Karpas-422 (cell line): ENCODE results near the gene FBRSL1. TPM values are rescaled to one million over a fixed set of nuclear protein-coding genes. Genes with fewer than 3 reads are reported as not detected.

Source experiments
- DNase-seq: peaks from one replicate; pipeline ENCODE4 v3.0.0-alpha.2; 2015
- H2AFZ ChIP-seq: fragments of 200-600 bp; sonication (generic); 2 replicates; pipeline ENCODE4 v1.6.1; 2014; ENCODE audit warnings: antibody characterized with exemption, low read length, mixed read lengths
- H3K27ac ChIP-seq: fragments of 200-600 bp; sonication (generic); 2 replicates; pipeline ENCODE4 v1.5.1; 2014; ENCODE audit warnings: mild to moderate bottlenecking, low read length, moderate library complexity
- H3K27me3 ChIP-seq: fragments of 200-600 bp; sonication (generic); 2 replicates; pipeline ENCODE4 v1.6.1; 2014; ENCODE audit warnings: low read length, mixed read lengths
- H3K36me3 ChIP-seq: fragments of 200-600 bp; sonication (generic); 2 replicates; pipeline ENCODE4 v1.6.1; 2014; ENCODE audit warnings: low read length, mixed read lengths; ENCODE audit not compliant: insufficient read depth
- H3K4me1 ChIP-seq: fragments of 200-600 bp; sonication (generic); 2 replicates; pipeline ENCODE4 v1.6.1; 2014; ENCODE audit warnings: mild to moderate bottlenecking, low read length, mixed read lengths
- H3K4me2 ChIP-seq: fragments of 200-600 bp; sonication (generic); 2 replicates; pipeline ENCODE4 v1.6.1; 2014; ENCODE audit warnings: low read length, low read depth, mild to moderate bottlenecking; ENCODE audit not compliant: poor library complexity, severe bottlenecking
- H3K4me3 ChIP-seq: fragments of 200-600 bp; sonication (generic); 2 replicates; pipeline ENCODE4 v1.5.1; 2014; ENCODE audit warnings: mild to moderate bottlenecking, antibody characterized with exemption, low read length, mixed read lengths
- H3K79me2 ChIP-seq: fragments of 200-600 bp; sonication (generic); 2 replicates; pipeline ENCODE4 v1.6.1; 2014; ENCODE audit warnings: mild to moderate bottlenecking, low read length, mixed read lengths
- H3K9ac ChIP-seq: fragments of 200-600 bp; sonication (generic); 2 replicates; pipeline ENCODE4 v1.6.0; 2014; ENCODE audit warnings: low read length
- H3K9me2 ChIP-seq: fragments of 200-600 bp; sonication (generic), shearing (Covaris generic); replicated peaks from 2 replicates; pipeline ENCODE4 v1.6.0; 2014; ENCODE audit warnings: mild to moderate bottlenecking, low read length, moderate library complexity; ENCODE audit not compliant: insufficient read depth
- H3K9me3 ChIP-seq: fragments of 300-700, 200-600 bp; sonication (generic); 2 replicates; pipeline ENCODE4 v1.6.1; 2014; ENCODE audit warnings: low read length, mixed read lengths
- H4K20me1 ChIP-seq: fragments of 200-600 bp; sonication (generic); 2 replicates; pipeline ENCODE4 v1.6.1; 2014; ENCODE audit warnings: mild to moderate bottlenecking, antibody characterized with exemption, low read length, low read depth; ENCODE audit not compliant: insufficient read depth
- total RNA-seq: library from RNA; depleted of rRNA; stranded (reverse); fragments of >200 nt; shearing (Covaris generic); gene quantifications from 2 replicates; pipeline ENCODE4 v1.2.3, GENCODE V29; 2014; ENCODE audit warnings: low replicate concordance

Gene FBRSL1
- total RNA-seq, 1 experiment from 2014 or later = 4.0 TPM

DNA sequence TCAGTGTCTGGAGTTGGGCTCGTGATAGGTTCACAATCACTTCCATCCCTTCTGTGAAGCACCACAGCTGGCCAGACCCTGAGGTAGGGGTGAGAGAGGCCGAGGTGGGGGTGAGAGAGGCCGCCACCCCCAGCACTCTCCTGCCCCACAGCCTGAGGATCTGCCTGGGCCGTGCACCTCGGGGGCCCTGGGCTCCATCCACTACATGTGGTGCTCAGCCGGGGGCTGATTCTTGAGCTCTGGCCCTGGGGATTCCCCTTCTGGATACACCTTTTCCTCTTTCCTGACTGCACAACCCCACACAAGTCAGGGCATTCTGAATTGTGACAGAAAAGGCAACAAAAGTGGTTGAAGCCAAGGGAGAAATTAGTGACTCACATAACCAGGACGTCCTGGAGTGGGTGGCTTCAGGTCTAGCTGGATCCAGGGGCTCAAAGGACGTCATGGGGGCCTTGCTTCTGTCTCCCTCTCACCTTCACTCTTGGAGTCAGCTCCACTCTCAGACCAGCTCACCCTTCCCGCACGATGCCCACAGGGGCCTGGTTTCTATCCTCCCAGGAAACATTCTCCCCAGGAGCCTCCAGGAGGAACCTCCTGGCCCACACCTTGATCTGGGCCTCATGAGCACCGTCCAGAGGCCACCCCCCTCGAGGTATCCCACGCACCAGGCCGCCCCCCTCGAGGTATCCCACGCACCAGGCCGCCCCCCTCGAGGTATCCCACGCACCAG, 12.1 kb upstream of the FBRSL1 start:
- no peaks in the 10 kb centered on the region for H3K79me2 ChIP-seq
- H3K27me3 ChIP-seq = no peaks in the 10 kb centered on the region
- H3K4me2 ChIP-seq = no peak overlapping the region
- no peak overlapping the region for H3K4me3 ChIP-seq
- H3K27ac ChIP-seq = no peak overlapping the region
- no peaks in the 10 kb centered on the region for H3K36me3 ChIP-seq
- H4K20me1 ChIP-seq = no peaks in the 10 kb centered on the region
- no peaks in the 10 kb centered on the region for H3K4me1 ChIP-seq
- H3K9me3 ChIP-seq = no peaks in the 10 kb centered on the region
- H2AFZ ChIP-seq = no peak overlapping the region
- no peak overlapping the region for H3K9ac ChIP-seq
- no peak for DNase-seq
- H3K9me2 ChIP-seq = no peaks in the 10 kb centered on the region

DNA sequence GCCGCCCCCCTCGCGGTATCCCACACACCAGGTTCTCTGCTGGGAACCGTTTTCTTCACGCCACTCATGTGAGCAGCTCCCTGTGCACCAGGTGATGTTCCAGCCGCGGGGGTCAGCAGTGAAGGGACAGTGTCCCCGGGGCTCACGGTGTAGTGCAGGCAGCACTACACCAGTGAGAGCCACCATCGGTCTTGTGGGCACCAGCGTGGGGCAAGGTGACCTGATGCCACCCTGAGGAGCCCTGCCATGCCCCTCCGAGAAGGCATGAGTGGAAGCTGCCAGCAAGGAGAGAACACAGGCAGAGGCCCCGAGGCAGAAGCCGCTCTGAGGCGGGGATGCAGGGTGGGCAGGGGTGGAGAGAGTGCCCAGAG, 11.5 kb upstream of the FBRSL1 start:
- no peak overlapping the region for H3K9ac ChIP-seq
- H2AFZ ChIP-seq = no peak overlapping the region
- H3K27ac ChIP-seq = no peak overlapping the region
- no peak overlapping the region for H3K4me3 ChIP-seq
- H4K20me1 ChIP-seq = no peaks in the 10 kb centered on the region
- no peaks in the 10 kb centered on the region for H3K79me2 ChIP-seq
- DNase-seq = no peak
- no peaks in the 10 kb centered on the region for H3K36me3 ChIP-seq
- no peaks in the 10 kb centered on the region for H3K9me3 ChIP-seq
- H3K27me3 ChIP-seq = no peaks in the 10 kb centered on the region
- no peaks in the 10 kb centered on the region for H3K4me1 ChIP-seq
- H3K4me2 ChIP-seq = no peak overlapping the region
- no peaks in the 10 kb centered on the region for H3K9me2 ChIP-seq

DNA sequence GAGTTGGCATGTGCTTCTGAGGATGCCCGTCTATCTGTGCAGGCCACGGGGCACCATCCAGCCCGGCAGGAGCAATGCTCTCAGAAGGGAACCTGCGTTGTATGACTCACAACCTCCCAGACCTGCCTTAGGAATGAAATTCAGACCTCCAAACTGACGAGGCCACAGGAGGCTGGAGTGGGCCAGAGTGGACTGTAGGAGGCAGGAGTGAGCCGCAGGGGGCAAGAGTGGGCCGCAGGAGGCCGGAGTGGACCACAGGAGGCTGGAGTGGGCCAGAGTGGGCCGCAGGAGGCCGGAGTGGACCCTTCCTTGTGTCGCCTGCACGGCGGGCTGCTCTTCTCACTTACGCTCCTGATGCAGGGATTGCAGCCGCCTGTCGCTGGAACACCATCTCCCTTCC, 11.1 kb upstream of the FBRSL1 start:
- H3K9ac ChIP-seq = no peak overlapping the region
- no peaks in the 10 kb centered on the region for H4K20me1 ChIP-seq
- no peak overlapping the region for H3K4me2 ChIP-seq
- H3K27me3 ChIP-seq = no peaks in the 10 kb centered on the region
- no peak overlapping the region for H3K27ac ChIP-seq
- H3K4me3 ChIP-seq = no peak overlapping the region
- DNase-seq = no peak
- H3K9me3 ChIP-seq = no peaks in the 10 kb centered on the region
- H3K36me3 ChIP-seq = no peaks in the 10 kb centered on the region
- H2AFZ ChIP-seq = no peak overlapping the region
- no peaks in the 10 kb centered on the region for H3K9me2 ChIP-seq
- H3K4me1 ChIP-seq = no peaks in the 10 kb centered on the region
- H3K79me2 ChIP-seq = no peaks in the 10 kb centered on the region

DNA sequence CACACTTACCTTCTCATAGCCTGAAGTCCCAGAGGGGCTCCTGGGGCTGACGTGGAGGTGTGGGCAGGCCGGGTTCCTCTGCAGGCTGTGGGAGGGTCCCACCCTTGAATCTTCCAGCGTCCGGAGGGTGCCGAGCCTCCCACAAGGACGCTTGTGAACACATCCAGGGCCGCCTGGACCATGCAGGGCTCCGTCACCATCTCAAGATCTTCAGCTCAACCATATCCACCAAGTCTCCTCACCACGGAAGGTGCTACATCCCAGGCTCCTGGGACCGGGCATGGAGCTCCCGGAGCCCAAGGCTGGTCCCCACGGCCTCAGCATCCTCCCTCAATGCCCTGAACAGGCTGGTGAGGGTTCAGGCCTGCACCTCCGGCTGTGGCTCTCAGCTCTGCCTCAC, 10.7 kb upstream of the FBRSL1 start:
- DNase-seq = no peak
- no peaks in the 10 kb centered on the region for H3K4me1 ChIP-seq
- H3K9me2 ChIP-seq = no peaks in the 10 kb centered on the region

DNA sequence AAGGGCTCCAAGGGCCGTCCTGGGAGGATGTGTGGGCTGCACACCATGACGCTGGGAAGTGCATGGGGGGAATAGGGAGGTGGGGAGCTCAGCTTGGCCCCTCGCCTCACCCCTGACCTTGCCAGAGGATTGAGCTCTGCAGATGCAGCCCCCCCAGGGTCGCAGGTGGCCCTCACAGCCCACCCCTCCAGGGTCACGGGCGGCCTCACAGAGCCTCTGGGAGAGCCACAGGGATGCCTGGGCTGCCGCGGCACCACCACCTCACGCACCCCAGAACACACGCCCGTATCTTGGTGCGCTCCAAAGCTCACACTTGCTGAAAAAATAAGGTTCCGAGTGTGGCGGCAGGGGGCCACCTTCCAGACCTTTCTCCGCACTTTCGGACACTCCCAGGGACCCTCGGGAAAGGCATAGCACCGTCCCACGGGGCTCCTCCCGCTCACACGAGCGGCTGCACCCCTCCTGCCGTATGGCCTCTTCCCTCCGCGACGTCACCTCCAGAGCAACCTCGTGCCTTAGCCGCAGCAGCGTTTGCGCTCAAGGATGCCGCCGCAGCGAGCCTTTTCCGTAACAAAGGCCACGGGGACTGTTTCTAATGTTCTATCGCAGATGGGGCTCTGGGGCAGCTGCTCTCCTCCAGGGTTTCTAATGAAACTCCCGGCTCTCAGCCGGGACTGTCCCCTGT, 9.9 kb upstream of the FBRSL1 start:
- no peaks in the 10 kb centered on the region for H3K9me3 ChIP-seq
- no peaks in the 10 kb centered on the region for H3K36me3 ChIP-seq
- no peaks in the 10 kb centered on the region for H3K27me3 ChIP-seq
- no peaks in the 10 kb centered on the region for H3K79me2 ChIP-seq
- H3K4me3 ChIP-seq = no peak overlapping the region
- H2AFZ ChIP-seq = no peak overlapping the region
- H3K27ac ChIP-seq = no peak overlapping the region
- DNase-seq = no peak
- no peak overlapping the region for H3K9ac ChIP-seq
- H3K4me1 ChIP-seq = no peaks in the 10 kb centered on the region
- no peaks in the 10 kb centered on the region for H4K20me1 ChIP-seq
- H3K9me2 ChIP-seq = no peaks in the 10 kb centered on the region
- H3K4me2 ChIP-seq = no peak overlapping the region

More for the DNA sequence above, 10.7 kb upstream of the FBRSL1 start:
- no peak overlapping the region for H3K4me3 ChIP-seq
- H3K27ac ChIP-seq = no peak overlapping the region
- H4K20me1 ChIP-seq = no peaks in the 10 kb centered on the region
- no peaks in the 10 kb centered on the region for H3K36me3 ChIP-seq
- no peak overlapping the region for H3K4me2 ChIP-seq
- no peaks in the 10 kb centered on the region for H3K9me3 ChIP-seq
- no peak overlapping the region for H2AFZ ChIP-seq
- H3K79me2 ChIP-seq = no peaks in the 10 kb centered on the region
- no peaks in the 10 kb centered on the region for H3K27me3 ChIP-seq
- H3K9ac ChIP-seq = no peak overlapping the region

DNA sequence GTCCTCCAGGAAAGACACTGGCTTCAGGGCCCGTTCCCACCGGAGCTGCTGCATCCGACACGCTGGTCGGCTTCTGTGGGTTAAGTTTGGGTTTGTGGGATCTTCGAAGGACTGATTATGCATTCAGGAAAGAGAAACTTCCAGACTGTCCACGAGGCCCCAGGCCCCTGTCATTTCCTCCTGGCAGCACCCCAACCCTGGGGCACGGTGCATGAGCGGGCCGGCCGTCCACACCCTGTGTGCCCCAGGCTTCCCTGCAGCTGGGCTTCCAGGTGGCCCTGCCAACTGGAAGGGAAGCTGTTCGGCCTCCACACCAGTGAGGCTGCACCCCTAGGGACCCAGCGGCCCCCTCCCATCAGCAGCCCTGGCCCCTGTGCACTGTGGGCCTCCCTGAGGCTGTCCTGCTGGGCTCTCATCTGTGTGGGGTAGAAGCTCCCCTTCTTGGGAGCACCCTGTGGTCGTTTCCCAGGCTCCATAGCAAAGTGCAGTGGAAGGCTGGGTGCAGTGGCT, 9.3 kb upstream of the FBRSL1 start:
- DNase-seq = no peak
- no peak overlapping the region for H3K4me3 ChIP-seq
- no peaks in the 10 kb centered on the region for H3K9me2 ChIP-seq
- H3K27ac ChIP-seq = no peak overlapping the region
- H3K9ac ChIP-seq = no peak overlapping the region
- no peaks in the 10 kb centered on the region for H4K20me1 ChIP-seq
- no peaks in the 10 kb centered on the region for H3K36me3 ChIP-seq
- H3K4me1 ChIP-seq = no peaks in the 10 kb centered on the region
- no peaks in the 10 kb centered on the region for H3K79me2 ChIP-seq
- H2AFZ ChIP-seq = no peak overlapping the region
- no peaks in the 10 kb centered on the region for H3K9me3 ChIP-seq
- no peaks in the 10 kb centered on the region for H3K27me3 ChIP-seq
- no peak overlapping the region for H3K4me2 ChIP-seq

DNA sequence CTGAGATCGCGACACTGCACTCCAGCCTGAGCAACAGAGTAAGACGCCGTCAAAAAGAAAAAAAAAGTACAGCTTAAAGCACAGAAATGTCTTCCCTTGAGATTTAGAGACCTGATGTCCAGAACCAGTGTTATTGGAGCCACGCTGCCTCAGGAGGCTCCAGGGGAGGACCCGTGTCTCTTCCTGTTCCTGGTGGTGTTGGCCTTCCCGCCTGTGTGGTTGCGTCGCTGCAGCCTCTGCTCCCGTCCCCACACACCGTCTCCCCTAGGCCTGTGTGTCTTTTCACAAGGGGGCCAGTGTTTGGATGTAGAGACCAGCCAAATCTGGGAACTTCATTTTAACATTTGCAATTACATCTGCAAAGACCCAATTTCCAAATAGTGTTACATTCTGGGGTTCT, 8.6 kb upstream of the FBRSL1 start:
- no peaks in the 10 kb centered on the region for H3K27me3 ChIP-seq
- no peak for DNase-seq
- no peaks in the 10 kb centered on the region for H4K20me1 ChIP-seq
- H3K4me3 ChIP-seq = no peak overlapping the region
- H3K36me3 ChIP-seq = no peaks in the 10 kb centered on the region
- no peaks in the 10 kb centered on the region for H3K9me3 ChIP-seq
- no peaks in the 10 kb centered on the region for H3K79me2 ChIP-seq
- no peak overlapping the region for H3K4me2 ChIP-seq
- no peaks in the 10 kb centered on the region for H3K4me1 ChIP-seq
- H3K9ac ChIP-seq = no peak overlapping the region
- H3K9me2 ChIP-seq = no peaks in the 10 kb centered on the region
- H3K27ac ChIP-seq = no peak overlapping the region
- H2AFZ ChIP-seq = no peak overlapping the region

DNA sequence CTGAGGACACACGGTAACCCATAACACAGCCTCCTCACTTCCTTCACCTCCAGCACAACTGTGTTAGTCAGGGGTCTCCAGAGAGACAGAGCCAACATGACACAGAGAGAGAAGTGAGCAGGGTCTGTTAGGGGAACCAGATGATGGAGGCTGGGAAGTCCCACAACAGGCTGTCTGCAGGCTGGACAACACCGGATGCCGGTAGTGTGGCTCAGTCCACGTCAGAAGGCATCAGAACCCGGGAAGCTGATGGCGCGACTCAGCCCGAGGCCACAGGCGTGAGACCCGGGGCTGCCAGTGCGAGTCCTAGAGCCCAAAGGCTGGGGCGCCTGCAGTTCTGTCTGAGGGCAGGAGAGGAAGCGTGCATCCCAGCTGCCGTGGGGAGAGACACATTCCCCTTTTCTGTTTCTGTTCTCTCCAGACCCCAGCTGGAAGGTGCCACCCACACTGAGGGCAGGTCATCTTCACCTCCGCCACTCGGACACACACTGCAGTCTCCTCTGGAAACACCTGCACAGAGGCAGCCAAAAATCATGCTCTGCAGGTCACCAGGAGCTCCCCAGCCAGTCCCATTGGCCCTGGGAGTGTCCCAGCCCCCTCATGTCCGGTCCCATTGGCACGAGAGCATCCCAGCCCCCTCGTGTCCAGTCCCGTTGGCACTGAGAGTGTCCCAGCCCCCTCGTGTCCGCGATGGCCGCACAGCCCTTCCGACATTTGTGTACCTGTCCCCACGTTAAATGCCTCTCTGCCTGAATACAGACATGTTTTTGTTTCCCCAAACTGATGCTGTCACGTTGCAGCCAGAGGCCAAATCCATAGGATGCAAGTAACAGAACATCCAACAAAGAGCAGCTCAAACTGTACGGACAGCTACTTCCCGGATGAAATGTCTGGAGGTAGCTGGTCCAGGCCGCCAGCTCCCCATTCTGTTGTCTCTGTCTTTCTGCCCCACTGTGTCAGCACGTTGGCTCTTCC, 7.9 kb upstream of the FBRSL1 start:
- H2AFZ ChIP-seq = no peak overlapping the region
- H3K36me3 ChIP-seq = no peaks in the 10 kb centered on the region
- H3K4me1 ChIP-seq = no peaks in the 10 kb centered on the region
- H3K79me2 ChIP-seq = no peaks in the 10 kb centered on the region
- DNase-seq = no peak
- H3K9me3 ChIP-seq = no peaks in the 10 kb centered on the region
- no peak overlapping the region for H3K27ac ChIP-seq
- H3K9ac ChIP-seq = no peak overlapping the region
- no peaks in the 10 kb centered on the region for H4K20me1 ChIP-seq
- H3K27me3 ChIP-seq = no peaks in the 10 kb centered on the region
- H3K4me3 ChIP-seq = no peak overlapping the region
- H3K9me2 ChIP-seq = no peaks in the 10 kb centered on the region
- no peak overlapping the region for H3K4me2 ChIP-seq
